ENCODE measurements around the gene LMNTD2. TPM values are rescaled to one million over a fixed set of nuclear protein-coding genes. Genes with fewer than 3 reads are reported as not detected.
A peak's percentile ranks its signal among the peaks of the same experiment; 100 is the strongest.

Gene LMNTD2
- total and polyA plus RNA-seq, 2 of the 13 experiments (the other 11 are each of a cell fraction or from before 2014, with no cell fraction given) = 1.1 to 3.1 TPM

DNA sequence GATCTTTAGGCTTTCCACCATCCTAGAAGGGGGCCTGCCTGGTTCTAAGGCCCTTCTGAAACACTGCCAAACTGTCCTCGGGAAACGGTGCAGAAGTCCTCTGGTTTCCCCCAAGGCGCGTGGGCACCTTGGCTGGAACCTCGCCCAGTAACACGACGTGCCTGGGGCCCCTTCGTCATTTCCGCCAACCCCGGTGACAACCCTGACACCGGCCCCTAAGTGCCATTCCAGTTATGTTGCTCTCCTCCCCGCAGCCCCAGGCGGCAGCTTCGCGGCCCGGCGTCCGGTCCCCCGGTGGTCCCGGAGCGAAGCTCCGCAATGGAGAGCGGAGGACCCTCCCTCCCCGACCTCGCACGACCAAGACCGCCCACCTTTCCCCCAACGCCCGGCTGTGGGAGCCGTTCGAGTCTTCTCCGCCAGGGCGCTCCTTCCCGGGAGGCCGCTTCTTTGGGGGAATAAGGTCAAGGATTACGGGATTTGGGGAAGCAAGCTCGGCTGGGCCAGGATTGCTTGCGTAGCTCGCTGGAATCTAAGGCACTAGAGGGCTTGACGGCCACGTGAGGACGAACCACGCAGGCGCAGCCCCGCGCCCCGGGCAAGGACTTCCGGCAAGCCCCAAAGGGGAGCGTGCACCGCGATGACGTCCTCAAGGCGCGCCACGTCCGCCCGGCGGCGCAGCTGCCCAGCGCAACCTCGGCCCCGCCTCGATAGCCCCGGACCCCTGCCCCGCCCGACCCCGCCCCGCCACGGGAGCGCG lies 54.1 kb downstream of the LMNTD2 start (continued):
- TF ChIP-seq POLR2AphosphoS2 (IDR thresholded peaks at IDR 0.05; ENCODE audit: low read depth, low read length) (peak; percentile 73; the same call in 1 of the 2 replicates), HNF4A (CRISPR knock-in tag; IDR thresholded peaks at IDR 0.05) (peak; percentile 10; the same call in 1 of the 2 replicates), FOXA1 (IDR thresholded peaks at IDR 0.05) (no peak), FOXA1 (CRISPR knock-in tag; IDR thresholded peaks at IDR 0.05) (no peak), HNRNPUL1 (IDR thresholded peaks at IDR 0.05; ENCODE audit: low read depth, low read length) (no peak), ZFP41 (CRISPR knock-in tag; IDR thresholded peaks at IDR 0.05; ENCODE audit: borderline replicate concordance) (no peak), ZNF260 (CRISPR knock-in tag; IDR thresholded peaks at IDR 0.05; ENCODE audit: borderline replicate concordance, low read depth) (0 out of 2 replicates have a peak, but pooled peaks have one; percentile 26), GATAD2A (CRISPR knock-in tag; IDR thresholded peaks at IDR 0.05) (0 out of 2 replicates have a peak, but pooled peaks have one; percentile 4), ZKSCAN5 (CRISPR knock-in tag; IDR thresholded peaks at IDR 0.05) (no peak), ZNF670 (CRISPR knock-in tag; IDR thresholded peaks at IDR 0.05; ENCODE audit: borderline replicate concordance) (no peak; the same call in 1 of the 2 replicates), ARID2 (CRISPR knock-in tag; IDR thresholded peaks at IDR 0.05; ENCODE audit: borderline replicate concordance) (peak; percentile 82), STAT5B (CRISPR knock-in tag; IDR thresholded peaks at IDR 0.05) (no peak), YEATS2 (CRISPR knock-in tag; IDR thresholded peaks at IDR 0.05; ENCODE audit: borderline replicate concordance) (peak; percentile 85)
- TF ChIP-seq, protein P1, sequence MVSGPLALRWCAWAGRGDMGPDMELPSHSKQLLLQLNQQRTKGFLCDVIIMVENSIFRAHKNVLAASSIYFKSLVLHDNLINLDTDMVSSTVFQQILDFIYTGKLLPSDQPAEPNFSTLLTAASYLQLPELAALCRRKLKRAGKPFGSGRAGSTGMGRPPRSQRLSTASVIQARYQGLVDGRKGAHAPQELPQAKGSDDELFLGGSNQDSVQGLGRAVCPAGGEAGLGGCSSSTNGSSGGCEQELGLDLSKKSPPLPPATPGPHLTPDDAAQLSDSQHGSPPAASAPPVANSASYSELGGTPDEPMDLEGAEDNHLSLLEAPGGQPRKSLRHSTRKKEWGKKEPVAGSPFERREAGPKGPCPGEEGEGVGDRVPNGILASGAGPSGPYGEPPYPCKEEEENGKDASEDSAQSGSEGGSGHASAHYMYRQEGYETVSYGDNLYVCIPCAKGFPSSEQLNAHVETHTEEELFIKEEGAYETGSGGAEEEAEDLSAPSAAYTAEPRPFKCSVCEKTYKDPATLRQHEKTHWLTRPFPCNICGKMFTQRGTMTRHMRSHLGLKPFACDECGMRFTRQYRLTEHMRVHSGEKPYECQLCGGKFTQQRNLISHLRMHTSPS (CRISPR knock-in tag; IDR thresholded peaks at IDR 0.05; ENCODE audit: low read depth) = no peak
- TF ChIP-seq, protein P2, sequence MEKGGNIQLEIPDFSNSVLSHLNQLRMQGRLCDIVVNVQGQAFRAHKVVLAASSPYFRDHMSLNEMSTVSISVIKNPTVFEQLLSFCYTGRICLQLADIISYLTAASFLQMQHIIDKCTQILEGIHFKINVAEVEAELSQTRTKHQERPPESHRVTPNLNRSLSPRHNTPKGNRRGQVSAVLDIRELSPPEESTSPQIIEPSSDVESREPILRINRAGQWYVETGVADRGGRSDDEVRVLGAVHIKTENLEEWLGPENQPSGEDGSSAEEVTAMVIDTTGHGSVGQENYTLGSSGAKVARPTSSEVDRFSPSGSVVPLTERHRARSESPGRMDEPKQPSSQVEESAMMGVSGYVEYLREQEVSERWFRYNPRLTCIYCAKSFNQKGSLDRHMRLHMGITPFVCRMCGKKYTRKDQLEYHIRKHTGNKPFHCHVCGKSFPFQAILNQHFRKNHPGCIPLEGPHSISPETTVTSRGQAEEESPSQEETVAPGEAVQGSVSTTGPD (CRISPR knock-in tag; IDR thresholded peaks at IDR 0.05) = 0 out of 2 replicates have a peak, but pooled peaks have one; percentile 53
- TF ChIP-seq, protein P3, sequence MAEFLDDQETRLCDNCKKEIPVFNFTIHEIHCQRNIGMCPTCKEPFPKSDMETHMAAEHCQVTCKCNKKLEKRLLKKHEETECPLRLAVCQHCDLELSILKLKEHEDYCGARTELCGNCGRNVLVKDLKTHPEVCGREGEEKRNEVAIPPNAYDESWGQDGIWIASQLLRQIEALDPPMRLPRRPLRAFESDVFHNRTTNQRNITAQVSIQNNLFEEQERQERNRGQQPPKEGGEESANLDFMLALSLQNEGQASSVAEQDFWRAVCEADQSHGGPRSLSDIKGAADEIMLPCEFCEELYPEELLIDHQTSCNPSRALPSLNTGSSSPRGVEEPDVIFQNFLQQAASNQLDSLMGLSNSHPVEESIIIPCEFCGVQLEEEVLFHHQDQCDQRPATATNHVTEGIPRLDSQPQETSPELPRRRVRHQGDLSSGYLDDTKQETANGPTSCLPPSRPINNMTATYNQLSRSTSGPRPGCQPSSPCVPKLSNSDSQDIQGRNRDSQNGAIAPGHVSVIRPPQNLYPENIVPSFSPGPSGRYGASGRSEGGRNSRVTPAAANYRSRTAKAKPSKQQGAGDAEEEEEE (CRISPR knock-in tag; IDR thresholded peaks at IDR 0.05; ENCODE audit: borderline replicate concordance) = no peak
- TF ChIP-seq, protein P4, sequence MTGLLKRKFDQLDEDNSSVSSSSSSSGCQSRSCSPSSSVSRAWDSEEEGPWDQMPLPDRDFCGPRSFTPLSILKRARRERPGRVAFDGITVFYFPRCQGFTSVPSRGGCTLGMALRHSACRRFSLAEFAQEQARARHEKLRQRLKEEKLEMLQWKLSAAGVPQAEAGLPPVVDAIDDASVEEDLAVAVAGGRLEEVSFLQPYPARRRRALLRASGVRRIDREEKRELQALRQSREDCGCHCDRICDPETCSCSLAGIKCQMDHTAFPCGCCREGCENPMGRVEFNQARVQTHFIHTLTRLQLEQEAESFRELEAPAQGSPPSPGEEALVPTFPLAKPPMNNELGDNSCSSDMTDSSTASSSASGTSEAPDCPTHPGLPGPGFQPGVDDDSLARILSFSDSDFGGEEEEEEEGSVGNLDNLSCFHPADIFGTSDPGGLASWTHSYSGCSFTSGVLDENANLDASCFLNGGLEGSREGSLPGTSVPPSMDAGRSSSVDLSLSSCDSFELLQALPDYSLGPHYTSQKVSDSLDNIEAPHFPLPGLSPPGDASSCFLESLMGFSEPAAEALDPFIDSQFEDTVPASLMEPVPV (CRISPR knock-in tag; IDR thresholded peaks at IDR 0.05) = peak; percentile 38; the same call in 1 of the 2 replicates
- TF ChIP-seq, protein P5, sequence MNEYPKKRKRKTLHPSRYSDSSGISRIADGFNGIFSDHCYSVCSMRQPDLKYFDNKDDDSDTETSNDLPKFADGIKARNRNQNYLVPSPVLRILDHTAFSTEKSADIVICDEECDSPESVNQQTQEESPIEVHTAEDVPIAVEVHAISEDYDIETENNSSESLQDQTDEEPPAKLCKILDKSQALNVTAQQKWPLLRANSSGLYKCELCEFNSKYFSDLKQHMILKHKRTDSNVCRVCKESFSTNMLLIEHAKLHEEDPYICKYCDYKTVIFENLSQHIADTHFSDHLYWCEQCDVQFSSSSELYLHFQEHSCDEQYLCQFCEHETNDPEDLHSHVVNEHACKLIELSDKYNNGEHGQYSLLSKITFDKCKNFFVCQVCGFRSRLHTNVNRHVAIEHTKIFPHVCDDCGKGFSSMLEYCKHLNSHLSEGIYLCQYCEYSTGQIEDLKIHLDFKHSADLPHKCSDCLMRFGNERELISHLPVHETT (CRISPR knock-in tag; conservative IDR thresholded peaks at IDR 0.05) = 0 out of 2 replicates have a peak, but pooled peaks have one; percentile 27
- TF ChIP-seq, protein P6, sequence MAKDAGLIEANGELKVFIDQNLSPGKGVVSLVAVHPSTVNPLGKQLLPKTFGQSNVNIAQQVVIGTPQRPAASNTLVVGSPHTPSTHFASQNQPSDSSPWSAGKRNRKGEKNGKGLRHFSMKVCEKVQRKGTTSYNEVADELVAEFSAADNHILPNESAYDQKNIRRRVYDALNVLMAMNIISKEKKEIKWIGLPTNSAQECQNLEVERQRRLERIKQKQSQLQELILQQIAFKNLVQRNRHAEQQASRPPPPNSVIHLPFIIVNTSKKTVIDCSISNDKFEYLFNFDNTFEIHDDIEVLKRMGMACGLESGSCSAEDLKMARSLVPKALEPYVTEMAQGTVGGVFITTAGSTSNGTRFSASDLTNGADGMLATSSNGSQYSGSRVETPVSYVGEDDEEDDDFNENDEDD (CRISPR knock-in tag; IDR thresholded peaks at IDR 0.05; ENCODE audit: borderline replicate concordance) = no peak; the same call in none of the 2 replicates

Data from HepG2 (cell line).